ENCODE results near the gene LYAR. TPM values are rescaled to one million over a fixed set of nuclear protein-coding genes. Genes with fewer than 3 reads are reported as not detected.

LYAR gene
- total RNA-seq, 1 experiment from 2014 or later, result 24.3 TPM

DNA sequence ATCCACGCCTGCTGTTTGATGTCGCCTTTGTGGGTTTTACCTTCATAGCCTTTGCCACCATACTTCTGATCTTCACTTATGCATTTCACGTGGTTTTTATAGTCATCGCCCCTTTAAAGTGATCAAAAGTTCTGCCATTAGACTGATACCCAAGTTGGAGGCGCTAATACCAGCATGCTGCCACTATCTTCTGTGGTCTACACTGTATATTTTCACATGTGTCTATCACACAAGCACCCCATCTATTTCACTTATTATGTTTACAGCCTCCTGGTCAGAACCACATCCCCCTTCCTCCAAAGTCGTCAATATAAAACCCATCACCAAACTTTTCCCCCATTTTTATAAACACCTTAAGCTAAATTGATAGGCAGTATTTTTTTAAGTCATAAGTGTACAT, 8.2 kb downstream of the LYAR start:
- peaks cover 27% of the 10 kb centered on the region for H3K36me3 ChIP-seq (ENCODE audit: control insufficient read depth, insufficient read depth, low read length)
- no TSS peak for BruUV-seq (replicated peaks)
- H3K27ac ChIP-seq (ENCODE audit: low read length), result no peak overlapping the region
- ChIA-PET CTCF (no interaction called here), POLR2A (no interaction called here)
- DNase-seq (ENCODE audit: low read depth, low spot score), result no peak
- no peaks in the 10 kb centered on the region for H3K9me3 ChIP-seq (ENCODE audit: control insufficient read depth, insufficient read depth, low read depth, low read length)
- intact Hi-C loops (cut with micrococcal nuclease; ENCODE audit: unreplicated experiment) (no loop called here), in situ Hi-C loops (cut with HindIII; ENCODE audit: low pct_unique_long_range_greater_than_20kb, low sequenced_read_pairs) (no loop called here)
- peaks cover 10% of the 10 kb centered on the region; the same call in 1 of the 2 replicates for H3K4me1 ChIP-seq (ENCODE audit: control insufficient read depth, insufficient read depth, low read length)
- no peak overlapping the region for H3K4me3 ChIP-seq (ENCODE audit: low read depth in 2 of 2, low read length in 2 of 2)
- no peaks in the 10 kb centered on the region for H3K27me3 ChIP-seq (ENCODE audit: control insufficient read depth, insufficient read depth, low read length)
- ATAC-seq, result no peak
- TF ChIP-seq TCF7L2 (IDR thresholded peaks at IDR 0.05; ENCODE audit: low read depth, low read length), result no peak
- TF ChIP-seq SIN3A (IDR thresholded peaks at IDR 0.05; ENCODE audit: borderline replicate concordance, insufficient read depth, low read depth, low read length), result no peak
- TF ChIP-seq POLR2AphosphoS5 (IDR thresholded peaks at IDR 0.05; ENCODE audit: low read depth, low read length), result no peak
- TF ChIP-seq, protein P1, sequence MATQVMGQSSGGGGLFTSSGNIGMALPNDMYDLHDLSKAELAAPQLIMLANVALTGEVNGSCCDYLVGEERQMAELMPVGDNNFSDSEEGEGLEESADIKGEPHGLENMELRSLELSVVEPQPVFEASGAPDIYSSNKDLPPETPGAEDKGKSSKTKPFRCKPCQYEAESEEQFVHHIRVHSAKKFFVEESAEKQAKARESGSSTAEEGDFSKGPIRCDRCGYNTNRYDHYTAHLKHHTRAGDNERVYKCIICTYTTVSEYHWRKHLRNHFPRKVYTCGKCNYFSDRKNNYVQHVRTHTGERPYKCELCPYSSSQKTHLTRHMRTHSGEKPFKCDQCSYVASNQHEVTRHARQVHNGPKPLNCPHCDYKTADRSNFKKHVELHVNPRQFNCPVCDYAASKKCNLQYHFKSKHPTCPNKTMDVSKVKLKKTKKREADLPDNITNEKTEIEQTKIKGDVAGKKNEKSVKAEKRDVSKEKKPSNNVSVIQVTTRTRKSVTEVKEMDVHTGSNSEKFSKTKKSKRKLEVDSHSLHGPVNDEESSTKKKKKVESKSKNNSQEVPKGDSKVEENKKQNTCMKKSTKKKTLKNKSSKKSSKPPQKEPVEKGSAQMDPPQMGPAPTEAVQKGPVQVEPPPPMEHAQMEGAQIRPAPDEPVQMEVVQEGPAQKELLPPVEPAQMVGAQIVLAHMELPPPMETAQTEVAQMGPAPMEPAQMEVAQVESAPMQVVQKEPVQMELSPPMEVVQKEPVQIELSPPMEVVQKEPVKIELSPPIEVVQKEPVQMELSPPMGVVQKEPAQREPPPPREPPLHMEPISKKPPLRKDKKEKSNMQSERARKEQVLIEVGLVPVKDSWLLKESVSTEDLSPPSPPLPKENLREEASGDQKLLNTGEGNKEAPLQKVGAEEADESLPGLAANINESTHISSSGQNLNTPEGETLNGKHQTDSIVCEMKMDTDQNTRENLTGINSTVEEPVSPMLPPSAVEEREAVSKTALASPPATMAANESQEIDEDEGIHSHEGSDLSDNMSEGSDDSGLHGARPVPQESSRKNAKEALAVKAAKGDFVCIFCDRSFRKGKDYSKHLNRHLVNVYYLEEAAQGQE (IDR thresholded peaks at IDR 0.05; ENCODE audit: insufficient read depth in 1 of 2, low read depth in 2 of 2, low read length in 1 of 2), result no peak
- TF ChIP-seq CTCF (IDR thresholded peaks at IDR 0.05), result no peak

DNA sequence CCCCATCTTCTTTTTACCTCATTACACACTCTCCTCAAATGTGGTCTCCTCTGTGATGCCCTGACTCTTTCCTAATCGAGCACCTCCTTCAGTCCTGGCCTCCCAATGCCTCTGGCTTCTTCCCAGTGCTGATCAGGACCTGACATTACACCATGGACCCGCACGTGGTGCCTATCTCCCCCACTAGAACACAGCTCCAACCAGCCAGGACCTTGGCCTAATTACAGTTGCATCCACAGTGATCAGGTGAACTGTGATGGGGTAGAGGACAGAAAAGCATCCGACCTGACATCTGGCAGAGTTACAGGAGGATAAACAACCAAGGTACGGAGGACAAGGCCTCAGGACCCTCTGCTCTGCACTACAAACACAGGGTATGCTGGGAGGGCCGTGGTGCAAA, 12.4 kb downstream of the LYAR start:
- in situ Hi-C loops (cut with HindIII; ENCODE audit: low pct_unique_long_range_greater_than_20kb, low sequenced_read_pairs), result no loop called here
- no peak overlapping the region for H3K27ac ChIP-seq (ENCODE audit: low read length)
- DNase-seq (ENCODE audit: low read depth, low spot score), result no peak
- TF ChIP-seq, protein P1 (IDR thresholded peaks at IDR 0.05; ENCODE audit: insufficient read depth in 1 of 2, low read depth in 2 of 2, low read length in 1 of 2), result no peak
- TF ChIP-seq SIN3A (IDR thresholded peaks at IDR 0.05; ENCODE audit: borderline replicate concordance, insufficient read depth, low read depth, low read length), result no peak
- TF ChIP-seq CTCF (IDR thresholded peaks at IDR 0.05), result no peak
- no peak for TF ChIP-seq POLR2AphosphoS5 (IDR thresholded peaks at IDR 0.05; ENCODE audit: low read depth, low read length)
- no peak for TF ChIP-seq TCF7L2 (IDR thresholded peaks at IDR 0.05; ENCODE audit: low read depth, low read length)
- H3K9me3 ChIP-seq (ENCODE audit: control insufficient read depth, insufficient read depth, low read depth, low read length), result no peaks in the 10 kb centered on the region
- no peaks in the 10 kb centered on the region for H3K27me3 ChIP-seq (ENCODE audit: control insufficient read depth, insufficient read depth, low read length)
- ATAC-seq, result no peak
- H3K4me3 ChIP-seq (ENCODE audit: low read depth in 2 of 2, low read length in 2 of 2), result no peak overlapping the region
- intact Hi-C loops (cut with micrococcal nuclease; ENCODE audit: unreplicated experiment), result no loop called here
- no peaks in the 10 kb centered on the region for H3K4me1 ChIP-seq (ENCODE audit: control insufficient read depth, insufficient read depth, low read length)
- CTCF ChIA-PET, result no interaction called here
- POLR2A ChIA-PET, result no interaction called here
- no TSS peak for BruUV-seq (replicated peaks)
- H3K36me3 ChIP-seq (ENCODE audit: control insufficient read depth, insufficient read depth, low read length), result peaks cover 20% of the 10 kb centered on the region
